SK-N-SH (cell line): ENCODE data around the gene OAS2.

ENCODE experiments used
- CHD2 ChIP-seq: fragments of 150-350 bp; IDR thresholded peaks from 2 replicates; pipeline ENCODE4 v1.6.1; 2018; ENCODE audit warnings: low read length; ENCODE audit not compliant: partially characterized antibody
- CTCF ChIP-seq: fragments of 200-600 bp; sonication (generic); IDR thresholded peaks from 2 replicates; pipeline ENCODE4 v1.6.1; 2017; ENCODE audit warnings: antibody characterized with exemption, mild to moderate bottlenecking, moderate library complexity
- EP300 ChIP-seq, 2 experiments: IDR thresholded peaks; 2 replicates each; pipeline versions ENCODE4 v1.4.0 to v1.6.1; 2012; ENCODE audit warnings: borderline replicate concordance in 1 of 2, low read depth in 1 of 2, low read length in 1 of 2
- GABPA ChIP-seq: IDR thresholded peaks from 2 replicates; pipeline ENCODE4 v1.4.0; 2012; ENCODE audit warnings: low read depth, mild to moderate bottlenecking

DNA sequence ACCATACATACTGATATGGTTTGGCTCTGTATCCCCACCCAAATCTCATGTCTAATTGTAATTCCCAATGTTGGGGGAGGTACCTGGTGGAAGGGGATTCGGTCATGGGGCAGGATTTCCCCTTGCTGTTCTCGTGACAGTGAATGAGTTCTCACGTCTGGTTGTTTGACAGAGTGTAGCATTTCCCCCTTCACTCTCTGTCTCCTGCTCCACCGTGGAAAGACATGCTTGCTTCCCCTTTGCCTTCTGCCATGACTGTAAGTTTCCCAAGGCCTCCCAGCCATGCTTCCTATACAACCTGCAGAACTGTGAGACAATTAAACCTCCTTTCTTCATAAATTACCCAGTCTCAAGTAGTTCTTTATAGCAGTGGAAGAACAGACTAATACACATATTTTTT, 49.4 kb downstream of the OAS2 start:
- TF ChIP-seq CTCF (no peak), CHD2 (no peak), EP300 (IDR thresholded peaks at IDR 0.05; ENCODE audit: borderline replicate concordance in 1 of 2, low read depth in 1 of 2, low read length in 1 of 2) (no peak), GABPA (no peak)
